ENCODE results near the gene MFAP4. TPM values are rescaled to one million over a fixed set of nuclear protein-coding genes. Genes with fewer than 3 reads are reported as not detected.

The MFAP4 gene
- total RNA-seq, 1 experiment from 2014 or later: 1.5 TPM

DNA sequence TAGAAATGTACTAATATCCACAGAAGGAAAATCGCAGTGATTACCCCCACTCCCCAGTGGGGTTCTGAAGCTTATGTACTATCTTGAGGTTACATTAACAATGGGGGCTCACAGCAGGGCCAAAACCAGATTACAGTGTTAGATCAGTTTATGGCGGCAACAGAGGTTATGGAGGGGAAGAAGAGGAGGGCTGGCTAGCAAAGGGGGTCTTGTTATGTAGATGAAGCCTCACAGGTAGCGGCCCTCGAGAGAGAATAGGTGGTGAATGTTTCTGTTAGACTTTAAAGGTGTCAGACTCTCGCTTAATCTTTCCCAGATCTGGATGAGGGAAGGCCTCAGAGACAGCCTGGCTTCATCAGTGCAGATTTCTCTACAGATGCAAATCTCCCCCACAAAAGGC, 46.3 kb upstream of the MFAP4 start:
- H3K9me3 Mint-ChIP-seq: no peaks in the 10 kb centered on the region
- H3K18ac ChIP-seq (ENCODE audit: insufficient read length, low read depth, low read length): no peak overlapping the region
- no peaks in the 10 kb centered on the region for H3K79me1 ChIP-seq (ENCODE audit: insufficient read depth, low read depth, low read length, poor library complexity, severe bottlenecking)
- no peak overlapping the region for H2BK5ac ChIP-seq (ENCODE audit: insufficient read length, low read length)
- H4K91ac ChIP-seq (ENCODE audit: insufficient read length, low read depth, low read length): no peak overlapping the region
- peak overlapping the region; percentile 63 to 95 (median 89); a peak in 6 of 7 replicates for H3K27ac Mint-ChIP-seq
- no peaks in the 10 kb centered on the region for H3K79me2 ChIP-seq (ENCODE audit: insufficient read depth, low read length)
- peaks cover 60 to 67% of the 10 kb centered on the region in 2 experiments for H3K4me1 Mint-ChIP-seq
- H4K5ac ChIP-seq (ENCODE audit: insufficient read length, low read depth, low read length): no peak overlapping the region
- no peak overlapping the region for H4K8ac ChIP-seq (replicated peaks; ENCODE audit: insufficient read length, low read depth, low read length)
- no peak overlapping the region for H2BK120ac ChIP-seq (ENCODE audit: low read depth, low read length, poor library complexity, severe bottlenecking)
- DNase-seq: no peak
- no peak overlapping the region for H2BK12ac ChIP-seq (ENCODE audit: insufficient read length, low read depth, low read length)
- H3T11ph ChIP-seq (ENCODE audit: low read length): no peak overlapping the region
- peak overlapping the region; percentile 10 to 31; a peak in 4 of 5 replicates for H3K4me3 Mint-ChIP-seq
- H4K20me1 ChIP-seq (ENCODE audit: control insufficient read depth, insufficient read depth, insufficient read length): no peaks in the 10 kb centered on the region
- no peak overlapping the region for H3K9ac ChIP-seq (ENCODE audit: extremely low read depth, insufficient read length, low read length)
- H3K14ac ChIP-seq (ENCODE audit: insufficient read depth, low read length): no peak overlapping the region
- peaks cover 7% of the 10 kb centered on the region for H3K4me1 ChIP-seq (ENCODE audit: insufficient read depth, low read length)
- H2AK5ac ChIP-seq (ENCODE audit: insufficient read length, low read length): no peak overlapping the region
- no peaks in the 10 kb centered on the region for H3K23me2 ChIP-seq (ENCODE audit: insufficient read length, low read depth, low read length, poor library complexity, severe bottlenecking)
- no peaks in the 10 kb centered on the region for H3K36me3 Mint-ChIP-seq (ENCODE audit: insufficient read depth in 1 of 3, low read depth in 3 of 3)
- no peaks in the 10 kb centered on the region for H3K27me3 ChIP-seq (ENCODE audit: insufficient read depth, low read length)
- no peak overlapping the region for H3K23ac ChIP-seq (ENCODE audit: insufficient read length, low read depth, low read length)
- H3K27me3 Mint-ChIP-seq (ENCODE audit: low read depth): no peaks in the 10 kb centered on the region
- H3K9me3 ChIP-seq (ENCODE audit: control insufficient read depth, low read depth, low read length): no peaks in the 10 kb centered on the region
- H3K27ac ChIP-seq (ENCODE audit: insufficient read length, low read depth, low read length): no peak overlapping the region
- H2BK15ac ChIP-seq (ENCODE audit: low read depth, low read length): no peak overlapping the region
- H3K4me2 ChIP-seq (ENCODE audit: insufficient read depth, insufficient read length, low read length): no peak overlapping the region
- no peak overlapping the region for H3K56ac ChIP-seq (ENCODE audit: insufficient read length, low read depth, low read length)
- H2BK20ac ChIP-seq (ENCODE audit: low read depth, low read length, poor library complexity, severe bottlenecking): no peak overlapping the region
- TF ChIP-seq, protein P1, sequence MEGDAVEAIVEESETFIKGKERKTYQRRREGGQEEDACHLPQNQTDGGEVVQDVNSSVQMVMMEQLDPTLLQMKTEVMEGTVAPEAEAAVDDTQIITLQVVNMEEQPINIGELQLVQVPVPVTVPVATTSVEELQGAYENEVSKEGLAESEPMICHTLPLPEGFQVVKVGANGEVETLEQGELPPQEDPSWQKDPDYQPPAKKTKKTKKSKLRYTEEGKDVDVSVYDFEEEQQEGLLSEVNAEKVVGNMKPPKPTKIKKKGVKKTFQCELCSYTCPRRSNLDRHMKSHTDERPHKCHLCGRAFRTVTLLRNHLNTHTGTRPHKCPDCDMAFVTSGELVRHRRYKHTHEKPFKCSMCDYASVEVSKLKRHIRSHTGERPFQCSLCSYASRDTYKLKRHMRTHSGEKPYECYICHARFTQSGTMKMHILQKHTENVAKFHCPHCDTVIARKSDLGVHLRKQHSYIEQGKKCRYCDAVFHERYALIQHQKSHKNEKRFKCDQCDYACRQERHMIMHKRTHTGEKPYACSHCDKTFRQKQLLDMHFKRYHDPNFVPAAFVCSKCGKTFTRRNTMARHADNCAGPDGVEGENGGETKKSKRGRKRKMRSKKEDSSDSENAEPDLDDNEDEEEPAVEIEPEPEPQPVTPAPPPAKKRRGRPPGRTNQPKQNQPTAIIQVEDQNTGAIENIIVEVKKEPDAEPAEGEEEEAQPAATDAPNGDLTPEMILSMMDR (conservative IDR thresholded peaks at IDR 0.05): no peak
- WGBS (ENCODE audit: extremely low coverage, insufficient read length, low lambda C conversion rate): no CpG with 5 or more reads among the region's 5 CpGs
- no peak overlapping the region for H3K4ac ChIP-seq (ENCODE audit: low read depth, low read length)
- no peak overlapping the region for H2AFZ ChIP-seq (ENCODE audit: low read length)

Measured in H9 (cell line).